Cardiac septum (tissue), 1 donor: ENCODE data around the gene PSME4. TPM values are rescaled to one million over a fixed set of nuclear protein-coding genes. Genes with fewer than 3 reads are reported as not detected.

Experiments
- DNase-seq: peaks from one replicate; pipeline ENCODE4 v3.0.0-alpha.2; 2020; ENCODE audit warnings: low spot score
- intact Hi-C: fragments of 100-400 bp; cut with DNase I; formaldehyde crosslinking; loops from one replicate; pipeline ENCODE4 v1.14.0; 2022
- long read RNA-seq: library from polyadenylated mRNA; unstranded; transcript quantifications from one replicate; pipeline ENCODE4 v2.0.0, GENCODE V29; 2021
- total RNA-seq: library from RNA; stranded (reverse); fragmentation: NEBNext Ultra II Directional; extraction: Animal tissue kit (Norgen Biotek cat#: 25700); gene quantifications from one replicate; pipeline ENCODE4 v1.2.1, GENCODE V29; 2021
- donor health status: DM: no; HTN: no; CAD: no.

PSME4 gene, protein sequence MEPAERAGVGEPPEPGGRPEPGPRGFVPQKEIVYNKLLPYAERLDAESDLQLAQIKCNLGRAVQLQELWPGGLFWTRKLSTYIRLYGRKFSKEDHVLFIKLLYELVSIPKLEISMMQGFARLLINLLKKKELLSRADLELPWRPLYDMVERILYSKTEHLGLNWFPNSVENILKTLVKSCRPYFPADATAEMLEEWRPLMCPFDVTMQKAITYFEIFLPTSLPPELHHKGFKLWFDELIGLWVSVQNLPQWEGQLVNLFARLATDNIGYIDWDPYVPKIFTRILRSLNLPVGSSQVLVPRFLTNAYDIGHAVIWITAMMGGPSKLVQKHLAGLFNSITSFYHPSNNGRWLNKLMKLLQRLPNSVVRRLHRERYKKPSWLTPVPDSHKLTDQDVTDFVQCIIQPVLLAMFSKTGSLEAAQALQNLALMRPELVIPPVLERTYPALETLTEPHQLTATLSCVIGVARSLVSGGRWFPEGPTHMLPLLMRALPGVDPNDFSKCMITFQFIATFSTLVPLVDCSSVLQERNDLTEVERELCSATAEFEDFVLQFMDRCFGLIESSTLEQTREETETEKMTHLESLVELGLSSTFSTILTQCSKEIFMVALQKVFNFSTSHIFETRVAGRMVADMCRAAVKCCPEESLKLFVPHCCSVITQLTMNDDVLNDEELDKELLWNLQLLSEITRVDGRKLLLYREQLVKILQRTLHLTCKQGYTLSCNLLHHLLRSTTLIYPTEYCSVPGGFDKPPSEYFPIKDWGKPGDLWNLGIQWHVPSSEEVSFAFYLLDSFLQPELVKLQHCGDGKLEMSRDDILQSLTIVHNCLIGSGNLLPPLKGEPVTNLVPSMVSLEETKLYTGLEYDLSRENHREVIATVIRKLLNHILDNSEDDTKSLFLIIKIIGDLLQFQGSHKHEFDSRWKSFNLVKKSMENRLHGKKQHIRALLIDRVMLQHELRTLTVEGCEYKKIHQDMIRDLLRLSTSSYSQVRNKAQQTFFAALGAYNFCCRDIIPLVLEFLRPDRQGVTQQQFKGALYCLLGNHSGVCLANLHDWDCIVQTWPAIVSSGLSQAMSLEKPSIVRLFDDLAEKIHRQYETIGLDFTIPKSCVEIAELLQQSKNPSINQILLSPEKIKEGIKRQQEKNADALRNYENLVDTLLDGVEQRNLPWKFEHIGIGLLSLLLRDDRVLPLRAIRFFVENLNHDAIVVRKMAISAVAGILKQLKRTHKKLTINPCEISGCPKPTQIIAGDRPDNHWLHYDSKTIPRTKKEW (N-terminal part only)
- total RNA-seq: 61.3 TPM
- long read RNA-seq, partial matches to known transcripts: 8 of 10 reads
- long read RNA-seq, other reads (novel, unspliced or antisense): 2 of 10 reads

DNA sequence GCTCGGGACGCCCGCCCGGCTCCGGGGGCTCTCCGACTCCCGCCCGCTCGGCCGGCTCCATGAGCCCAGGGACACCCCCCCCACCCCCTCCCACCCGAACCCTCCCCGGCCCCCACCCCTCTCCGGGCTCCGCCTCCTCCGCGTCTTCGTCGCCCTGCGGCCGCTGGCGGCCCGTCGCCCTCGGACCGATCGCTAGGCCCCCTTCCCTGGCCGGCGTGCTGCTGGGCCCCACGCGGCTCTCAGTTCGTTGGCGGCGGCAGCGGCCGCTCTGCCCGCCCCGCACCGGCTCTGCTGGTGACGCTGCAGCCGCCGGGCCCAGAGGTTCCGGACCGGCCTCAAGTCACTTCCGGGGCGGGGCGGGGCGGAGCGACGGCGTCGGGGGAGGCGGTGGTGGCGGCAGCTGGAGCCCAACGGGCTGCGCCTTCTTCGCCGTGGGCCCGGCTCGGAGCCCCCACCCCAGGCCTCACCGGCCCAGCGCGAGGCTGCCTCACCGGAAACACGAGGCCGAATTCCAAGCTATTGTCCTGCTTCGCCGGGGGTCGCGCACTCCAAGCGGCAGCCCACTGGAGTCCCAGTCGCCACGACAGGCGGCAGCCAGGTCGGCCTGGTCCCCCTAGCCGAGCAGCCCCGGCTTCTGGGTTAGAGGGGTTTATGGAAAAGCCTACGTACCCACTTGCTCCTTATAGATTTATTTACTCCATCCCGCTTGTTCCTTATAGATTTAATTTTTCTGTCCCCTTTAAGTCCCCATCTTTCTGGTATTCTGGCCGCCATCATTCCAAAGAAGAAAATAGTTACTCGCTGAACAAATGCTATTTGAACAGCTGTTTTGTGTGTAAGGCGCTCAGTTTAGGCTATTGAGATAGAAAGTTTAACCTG is at the start of gene PSME4:
Gene PSME4, minus strand, starts transcription at position 270 of the 879 bp plus-strand sequence. Its CDS starts 209 bp downstream, at position 61.
- intact Hi-C loops: no loop called here
- DNase-seq: peak; percentile 98

DNA sequence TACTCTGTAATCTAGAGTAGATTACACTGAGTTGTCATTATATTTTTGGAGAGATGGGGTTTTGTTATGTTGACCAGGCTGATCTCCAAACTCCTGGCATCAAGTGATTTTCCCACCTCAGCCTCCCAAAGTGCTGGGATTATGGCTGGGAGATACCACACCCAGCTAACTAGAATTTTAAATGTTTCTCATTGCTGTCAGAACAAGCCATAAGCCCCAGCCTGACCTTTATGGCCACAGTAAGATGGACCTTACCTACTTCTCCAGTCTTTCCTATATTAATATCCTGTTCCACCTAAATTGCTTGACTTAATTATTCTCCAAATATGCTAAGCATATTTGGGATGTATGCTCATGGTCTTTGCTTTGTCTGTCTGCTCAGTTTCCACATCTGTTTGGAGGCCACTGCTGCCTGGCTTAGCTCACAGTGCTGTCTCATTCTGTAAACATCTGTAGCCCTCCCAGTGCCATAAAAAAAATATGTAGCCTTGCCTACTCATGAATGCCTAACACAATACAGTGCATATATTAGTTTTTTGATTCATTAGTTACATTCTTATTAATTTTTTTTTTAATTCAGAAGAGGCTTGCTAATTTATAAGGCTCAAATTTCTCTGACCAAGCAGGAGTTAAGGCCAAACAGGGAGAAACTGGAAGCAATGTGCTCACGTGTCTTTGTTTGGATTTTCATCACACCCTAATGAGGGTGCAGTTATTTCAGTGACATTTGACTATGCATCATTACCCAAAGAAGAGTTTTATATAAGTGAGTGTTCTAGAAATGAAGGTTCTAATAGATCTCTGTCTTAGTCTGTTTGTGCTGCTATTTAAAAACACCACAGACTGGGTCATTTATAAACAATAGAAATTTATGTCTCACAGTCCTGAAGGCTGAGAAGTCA is 45.3 kb upstream of the PSME4 start:
- DNase-seq: no peak
- intact Hi-C loops: no loop called here

DNA sequence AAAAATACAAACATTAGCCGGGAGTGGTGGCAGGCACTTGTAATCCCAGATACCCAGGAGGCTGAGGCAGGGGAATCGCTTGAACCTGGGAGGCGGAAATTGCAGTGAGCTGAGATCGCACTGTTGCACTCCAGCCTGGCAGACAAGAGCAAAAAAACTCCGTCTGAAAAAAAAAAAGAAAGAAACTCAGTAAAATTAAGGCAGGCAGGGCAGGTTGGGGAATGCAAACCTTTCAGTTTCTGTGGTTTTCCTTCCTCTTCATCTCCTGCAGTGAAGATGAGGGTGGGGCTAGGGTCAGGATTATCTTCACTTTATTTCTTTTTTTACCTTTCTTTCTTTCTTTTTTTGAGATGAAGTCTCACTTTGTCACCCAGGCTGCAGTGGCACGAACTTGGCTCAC is 43.2 kb upstream of the PSME4 start:
- no peak for DNase-seq
- intact Hi-C loops: no loop called here

DNA sequence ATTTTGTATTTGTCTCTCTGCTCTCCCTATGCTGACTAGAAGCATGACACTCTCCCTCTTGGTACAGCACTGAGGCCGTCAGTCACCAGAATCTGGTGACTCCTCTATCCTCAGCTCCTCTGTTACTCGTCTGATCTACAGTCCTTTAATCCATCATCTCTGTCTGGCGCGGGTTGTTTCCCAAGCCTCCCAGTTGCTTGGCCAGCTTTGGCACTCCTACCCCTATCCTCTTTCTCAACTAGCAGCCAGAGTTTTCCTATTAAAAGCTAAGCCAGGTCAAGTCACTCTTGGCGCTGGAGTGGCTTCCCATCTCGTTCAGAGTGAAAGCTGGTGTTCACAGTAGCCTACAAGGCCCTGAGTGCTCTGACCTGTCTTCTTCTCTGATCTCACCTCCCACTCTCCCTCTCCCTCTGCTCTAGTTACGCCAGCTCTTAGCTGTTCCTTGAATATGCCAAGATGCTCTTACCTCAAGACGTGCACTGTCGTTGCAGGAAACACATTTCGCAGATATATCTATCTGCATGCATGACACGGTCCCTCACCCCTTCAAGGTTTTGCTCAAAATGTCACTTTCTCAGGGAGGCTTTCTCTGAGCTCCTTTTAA is 41.8 kb upstream of the PSME4 start:
- intact Hi-C loops: no loop called here
- no peak for DNase-seq

DNA sequence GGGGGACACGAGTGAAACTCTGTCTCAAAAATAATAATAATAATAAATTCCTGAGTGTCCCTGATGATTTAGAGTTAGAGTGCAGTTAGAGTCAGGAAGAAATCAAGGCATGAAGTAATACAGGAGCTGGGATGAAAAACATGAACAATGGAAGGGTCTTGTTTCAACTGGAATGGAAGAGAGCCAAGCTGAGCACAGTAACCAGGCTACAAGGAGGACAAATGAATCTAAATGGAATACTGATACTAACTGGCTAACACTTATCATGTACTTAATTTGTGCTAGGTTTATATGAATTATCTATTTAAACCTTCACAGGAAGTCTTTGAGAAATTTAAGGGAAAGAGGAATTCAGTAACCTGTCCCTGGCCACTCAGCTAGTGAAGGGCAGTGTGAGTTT is 38.8 kb upstream of the PSME4 start:
- intact Hi-C loops: no loop called here
- DNase-seq: no peak

DNA sequence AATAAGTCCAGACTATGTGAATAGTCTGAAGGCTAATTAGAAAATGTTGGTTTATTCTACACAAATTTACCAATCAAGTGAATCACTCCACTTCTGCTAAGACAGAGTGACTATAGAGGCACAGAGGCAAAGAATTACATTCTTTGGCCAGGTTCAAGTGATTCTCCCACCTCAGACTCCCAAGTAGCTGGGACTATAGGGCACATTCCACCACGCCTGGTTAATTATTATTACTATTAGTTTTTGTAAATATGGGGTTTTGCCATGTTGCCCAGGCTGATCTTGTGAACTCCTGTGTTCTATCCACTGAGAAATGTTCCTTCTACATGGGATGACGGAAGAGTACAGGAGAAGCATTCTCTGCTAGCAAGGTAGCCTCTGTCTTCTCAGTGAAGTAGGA is 37.6 kb upstream of the PSME4 start:
- intact Hi-C loops: no loop called here
- DNase-seq: no peak

DNA sequence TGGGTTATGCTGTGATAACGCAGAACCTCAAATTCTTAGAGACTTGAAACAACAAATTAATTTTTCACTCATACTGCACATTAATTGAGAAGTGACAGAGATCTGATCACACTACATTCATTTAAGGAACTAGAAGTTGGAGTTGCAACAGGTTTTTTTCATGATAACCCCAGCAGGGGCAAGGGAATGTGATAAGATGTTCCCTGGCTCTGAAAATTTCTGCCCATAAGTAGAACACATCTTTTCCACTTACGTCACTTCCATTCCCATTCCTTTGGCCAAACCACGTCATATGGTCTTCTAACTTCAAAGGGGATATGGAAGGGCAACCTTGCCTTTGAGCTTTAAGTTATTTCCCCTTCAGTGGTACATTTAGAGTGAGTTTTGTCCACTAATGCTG is 29.7 kb upstream of the PSME4 start:
- DNase-seq: no peak
- intact Hi-C loops: no loop called here

DNA sequence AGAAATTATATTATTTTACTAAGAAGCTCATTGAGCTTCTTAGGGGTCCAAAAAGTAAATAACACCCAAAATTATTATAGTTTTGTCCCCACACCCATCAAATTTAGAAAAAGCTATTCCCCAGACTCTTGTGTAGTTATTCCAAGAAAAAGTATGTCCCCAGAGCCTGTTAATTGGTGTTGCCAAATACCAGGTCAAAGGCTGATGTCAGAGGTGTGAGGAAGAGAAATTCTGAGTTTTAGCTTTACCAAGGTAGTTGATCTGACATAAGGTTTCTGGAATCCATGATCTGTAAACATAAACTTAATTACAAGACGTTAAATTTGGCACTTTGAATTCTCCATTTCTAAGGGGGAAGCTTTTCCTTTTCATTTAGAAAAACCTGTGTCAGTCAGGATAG is 29.3 kb upstream of the PSME4 start:
- no peak for DNase-seq
- intact Hi-C loops: no loop called here

DNA sequence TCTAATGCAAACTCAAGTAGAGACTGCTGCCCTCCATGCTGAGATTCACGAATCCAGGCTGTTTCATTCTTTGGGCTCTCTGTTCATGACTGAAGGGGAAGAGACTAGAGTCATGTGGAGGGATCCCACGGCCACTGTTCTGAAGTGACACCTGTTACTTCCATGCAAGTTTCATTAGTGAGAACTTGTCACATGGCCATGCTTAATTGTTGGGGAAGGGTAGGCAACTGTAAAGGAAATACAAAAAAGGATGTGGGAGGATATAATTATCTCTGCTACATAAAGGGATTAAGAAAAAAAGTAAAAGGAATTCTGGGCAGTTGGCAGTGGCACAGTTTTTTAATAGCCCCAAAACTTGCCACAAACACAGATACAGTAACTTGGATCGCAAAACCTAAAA is 28.0 kb upstream of the PSME4 start:
- intact Hi-C loops: no loop called here

DNA sequence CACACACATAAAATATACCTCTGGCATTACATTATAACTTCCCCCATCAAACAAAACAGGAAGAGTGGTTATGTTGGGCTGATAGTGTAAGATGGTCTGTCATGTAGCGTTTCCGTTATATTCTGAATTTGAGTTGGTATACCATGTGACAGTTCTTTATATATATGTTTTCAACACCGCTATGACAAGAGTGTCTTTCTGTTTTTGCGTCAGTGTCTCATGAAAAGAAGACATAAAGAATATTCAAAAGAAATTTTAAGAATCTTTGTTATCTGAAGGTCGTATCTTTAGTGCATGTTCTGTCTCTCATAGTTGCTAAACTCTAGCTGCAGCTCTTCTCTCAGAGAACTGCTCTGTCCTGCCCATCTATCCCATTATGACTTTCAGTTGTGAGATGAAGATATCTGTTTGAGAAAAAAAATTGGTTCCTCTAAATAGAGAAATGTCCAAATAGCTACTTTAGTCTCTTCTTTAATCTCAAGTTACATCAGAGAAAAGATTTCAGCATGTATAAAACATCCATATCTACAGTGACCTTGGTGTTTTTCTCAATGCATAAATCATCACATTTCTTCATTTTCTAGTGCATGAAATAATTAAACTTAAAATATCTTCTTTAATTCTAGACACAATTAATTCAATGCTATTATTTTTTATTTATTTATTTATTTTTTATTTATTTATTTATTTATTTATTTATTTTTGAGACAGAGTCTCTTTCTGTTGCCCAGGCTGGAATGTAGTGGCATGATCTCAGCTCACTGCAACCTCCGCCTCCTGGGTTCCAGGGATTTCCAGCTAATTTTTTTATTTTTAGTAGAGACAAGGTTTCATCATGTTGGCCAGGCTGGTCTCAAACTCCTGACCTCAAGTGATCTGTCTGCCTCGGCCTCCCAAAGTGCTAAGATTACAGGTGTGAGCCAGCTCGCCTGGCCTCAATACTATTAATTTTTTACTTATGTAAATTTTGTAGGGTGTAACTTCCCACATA is 24.3 kb upstream of the PSME4 start:
- no peak for DNase-seq
- intact Hi-C loops: no loop called here

More for the DNA sequence above, 28.0 kb upstream of the PSME4 start:
- DNase-seq: no peak

DNA sequence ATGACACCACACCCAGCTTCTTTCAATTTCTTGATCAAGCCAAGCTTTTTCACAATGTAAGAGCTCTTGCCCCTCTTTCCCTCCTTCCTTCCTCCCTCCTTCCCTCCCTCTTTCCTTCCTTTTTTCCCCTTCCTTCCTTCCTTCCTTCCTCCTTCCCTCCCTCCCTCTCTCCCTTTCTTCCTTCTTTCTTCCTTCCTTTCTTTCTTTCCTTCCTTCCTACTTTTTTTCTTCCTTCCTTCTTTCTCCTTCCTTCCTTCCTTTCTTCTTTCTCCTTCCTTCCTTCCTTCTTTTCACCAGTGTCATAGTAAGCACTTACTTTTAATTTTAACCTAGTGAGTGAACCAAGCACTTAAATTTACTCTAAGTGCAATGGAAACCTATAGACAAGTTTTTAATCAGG is 21.2 kb upstream of the PSME4 start:
- no peak for DNase-seq
- intact Hi-C loops: no loop called here

DNA sequence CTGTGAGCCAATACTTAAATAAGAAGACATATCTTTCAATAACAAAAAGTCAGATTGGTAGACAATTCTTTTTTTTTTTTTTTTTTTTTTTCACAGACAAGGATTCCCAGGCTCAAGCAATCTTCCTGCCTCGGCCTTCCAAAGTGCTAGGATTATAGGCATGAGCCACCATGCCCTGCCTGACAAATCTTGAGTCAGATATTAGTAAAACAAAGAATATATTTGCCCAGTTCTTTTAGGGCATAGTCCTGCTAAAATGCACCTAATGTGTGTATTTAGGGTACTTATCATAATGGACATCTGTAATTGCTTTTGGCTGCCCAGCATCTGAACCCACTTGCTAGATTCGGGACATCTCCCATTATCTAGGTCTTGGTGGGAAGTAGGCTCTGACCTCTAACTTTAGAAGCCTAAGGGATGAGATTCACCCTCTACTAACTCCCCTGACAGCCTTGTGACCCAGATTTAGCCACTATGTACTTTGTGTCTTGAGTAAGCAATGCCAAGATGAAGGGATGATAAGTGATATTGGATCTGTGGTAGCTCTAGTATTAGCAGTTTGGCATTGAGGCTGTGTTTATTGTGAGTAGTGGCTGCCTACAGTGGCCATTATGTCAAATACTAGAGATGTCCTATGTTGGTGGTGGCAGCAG is 18.5 kb upstream of the PSME4 start:
- intact Hi-C loops: loop anchor here (5.0 kb wide), 1 partner anchor 53 kb away; no protein-coding TSS in a partner anchor
- DNase-seq: no peak

DNA sequence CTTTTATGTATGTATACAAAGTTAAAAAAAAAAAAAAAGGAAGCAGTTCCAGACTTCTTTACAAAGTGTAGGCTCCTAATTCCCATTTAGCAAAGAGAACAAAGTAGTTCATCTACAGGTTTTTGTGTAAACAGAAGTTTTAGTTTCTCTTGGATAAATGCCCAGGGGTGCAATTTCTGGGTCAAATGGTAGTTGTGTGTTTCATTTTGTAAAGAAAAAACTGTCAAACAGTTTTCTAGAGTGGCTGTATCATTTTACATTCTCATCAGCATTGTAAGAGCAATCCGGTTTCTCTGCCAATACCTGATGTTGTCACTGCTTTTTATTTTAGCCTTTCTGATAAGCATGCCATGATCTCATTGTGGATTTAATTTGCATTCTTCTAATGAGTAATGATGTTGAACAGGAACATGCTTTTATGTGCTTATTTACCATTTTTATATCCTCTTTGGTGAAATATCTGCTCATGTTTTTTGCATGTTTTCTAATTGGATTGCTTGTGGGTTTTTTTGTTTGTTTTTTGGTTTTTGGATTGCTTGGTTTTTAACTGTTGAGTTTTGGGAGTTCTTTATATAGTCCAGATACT is 16.6 kb upstream of the PSME4 start:
- DNase-seq: no peak
- intact Hi-C loops: loop anchor here (5.0 kb wide), 1 partner anchor 55 kb away; no protein-coding TSS in a partner anchor

DNA sequence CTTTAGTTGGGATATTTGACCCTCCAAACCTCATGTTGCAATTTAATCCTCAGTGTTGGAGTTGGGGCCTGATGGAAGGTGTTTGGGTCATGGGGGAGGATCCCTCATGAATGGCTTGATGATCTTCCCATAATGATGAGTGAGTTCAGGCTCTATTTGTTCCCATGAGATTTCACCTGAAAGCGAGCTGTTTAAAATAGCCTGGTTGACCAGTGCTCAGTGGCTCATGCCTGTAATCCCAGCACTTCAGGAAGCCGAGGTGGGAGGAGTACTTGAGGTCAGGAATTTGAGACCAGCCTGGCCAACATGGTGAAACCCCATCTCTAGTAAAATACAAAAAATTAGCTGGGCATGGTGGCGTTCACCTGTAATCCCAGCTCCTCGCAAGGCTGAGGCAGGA is 14.9 kb upstream of the PSME4 start:
- no peak for DNase-seq
- intact Hi-C loops: loop anchor here (5.0 kb wide), 1 partner anchor 57 kb away; no protein-coding TSS in a partner anchor

DNA sequence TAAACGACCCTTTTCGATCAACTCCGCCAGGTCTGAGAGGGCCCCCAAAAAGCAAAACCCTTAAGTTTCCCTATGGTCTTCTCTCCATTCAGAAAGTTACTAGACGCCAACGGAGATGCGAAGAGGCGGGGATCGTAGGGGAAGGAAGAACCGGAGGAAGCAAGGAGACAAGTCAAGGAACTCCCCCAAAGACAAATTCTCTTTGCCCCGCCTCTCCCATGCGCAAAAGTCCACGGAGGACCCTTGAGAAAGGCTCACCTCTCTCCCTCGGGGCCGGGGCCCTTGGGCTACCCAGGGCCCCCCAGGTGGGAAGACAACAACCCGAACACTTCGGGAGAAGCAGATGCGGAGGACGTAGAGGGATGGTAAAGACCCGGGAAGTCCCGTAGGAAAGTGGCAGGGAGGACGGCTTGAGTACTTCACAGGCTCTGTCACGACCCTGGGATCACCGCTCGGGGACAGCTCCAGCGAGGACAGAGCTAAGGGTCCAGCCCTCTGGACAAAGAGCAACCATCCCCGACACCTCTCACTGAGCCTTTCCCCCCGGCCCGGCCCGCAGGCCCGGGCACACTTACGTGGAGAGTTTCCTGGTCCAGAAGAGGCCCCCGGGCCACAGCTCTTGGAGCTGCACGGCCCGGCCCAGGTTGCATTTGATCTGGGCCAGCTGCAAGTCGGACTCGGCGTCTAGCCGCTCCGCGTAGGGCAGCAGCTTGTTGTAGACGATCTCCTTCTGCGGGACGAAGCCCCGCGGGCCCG is 647 bp downstream of the PSME4 start:
- intact Hi-C loops: no loop called here
- DNase-seq: no peak
